LHCN-M2 (cell line): ENCODE results near the gene ARHGAP10. TPM values are rescaled to one million over a fixed set of nuclear protein-coding genes. Genes with fewer than 3 reads are reported as not detected.
A peak's percentile ranks its signal among the peaks of the same experiment; 100 is the strongest.

Experiments used
- DNase-seq: peaks from one replicate; pipeline ENCODE4 v3.0.0-alpha.2; 2012; ENCODE audit warnings: low read depth
- total RNA-seq: library from RNA; depleted of rRNA; stranded (reverse); fragments of >200 nt; gene quantifications from 2 replicates; pipeline ENCODE4 v1.2.3, GENCODE V29; 2014

The ARHGAP10 gene
- total RNA-seq, 1 experiment from 2014 or later, result 28.9 TPM

- no peak for DNase-seq
These were observed 212.4 kb downstream of the ARHGAP10 start for GRCh38 chr4:147944249-147944648.

DNA sequence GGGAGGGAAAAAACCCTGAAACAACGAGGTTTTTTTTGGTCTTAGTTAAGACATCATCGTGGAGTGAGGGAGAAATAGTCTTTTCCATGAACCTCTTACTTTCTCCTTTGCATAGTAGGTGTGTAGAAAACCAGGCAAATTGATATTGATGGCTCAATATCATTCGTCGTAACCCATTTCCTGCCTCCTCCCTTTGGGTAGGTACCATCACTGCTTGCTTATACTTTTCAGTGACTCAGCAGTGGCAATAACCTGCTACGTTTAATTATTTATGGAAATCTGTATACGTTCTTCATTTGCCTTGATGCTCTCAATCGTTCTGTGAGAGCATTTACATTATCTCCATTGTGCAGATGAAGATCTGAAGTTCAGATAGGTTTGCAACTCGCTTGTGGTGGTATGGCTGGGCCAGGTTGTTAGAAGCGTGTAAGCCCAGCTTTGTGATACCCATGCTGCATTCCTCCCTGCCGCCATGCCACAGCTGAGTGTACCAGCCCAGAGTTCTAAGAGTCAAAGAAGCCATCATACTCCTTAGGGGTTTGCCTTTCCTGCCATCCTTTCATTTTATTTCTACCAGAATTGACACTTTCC lies 212.9 kb downstream of the ARHGAP10 start:
- no peak for DNase-seq

DNA sequence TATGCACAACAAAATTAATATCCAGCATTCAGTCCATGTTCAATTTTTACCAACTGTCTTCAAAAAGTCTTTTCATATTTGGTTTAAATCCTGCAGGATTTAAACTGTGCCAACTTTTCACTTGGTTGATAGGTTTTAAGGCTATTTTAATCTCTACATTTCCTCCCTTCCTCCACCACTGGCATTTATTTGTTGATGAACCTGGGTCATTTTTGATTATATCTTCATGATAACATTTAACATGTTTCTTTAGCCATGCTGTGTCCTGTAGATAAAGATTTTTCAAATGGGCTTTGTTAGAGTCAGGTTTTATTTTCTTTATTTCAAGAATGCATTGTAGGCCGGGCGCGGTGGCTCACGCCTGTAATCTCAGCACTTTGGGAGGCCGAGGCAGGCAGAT lies 216.4 kb downstream of the ARHGAP10 start:
- DNase-seq, result no peak

DNA sequence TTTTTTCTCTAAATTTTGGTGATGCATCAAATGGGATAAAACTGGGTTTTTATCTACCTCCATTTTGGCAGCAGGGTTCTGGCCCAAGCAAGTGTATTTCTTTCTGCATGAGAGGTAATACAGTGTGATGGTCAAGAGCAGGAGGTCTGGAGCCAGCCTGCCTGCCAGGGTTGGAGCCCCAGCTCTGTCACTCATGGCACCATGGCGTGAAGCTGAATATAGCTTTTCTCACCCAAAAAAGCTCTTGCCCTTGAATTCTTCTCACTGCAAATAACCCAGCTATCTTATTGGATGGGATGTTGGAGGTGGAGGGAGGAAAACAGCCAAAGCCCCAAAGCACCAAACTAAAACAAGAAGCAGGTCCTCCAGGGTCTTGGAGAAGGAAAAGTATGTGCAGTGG lies 218.4 kb downstream of the ARHGAP10 start:
- DNase-seq, result no peak

DNA sequence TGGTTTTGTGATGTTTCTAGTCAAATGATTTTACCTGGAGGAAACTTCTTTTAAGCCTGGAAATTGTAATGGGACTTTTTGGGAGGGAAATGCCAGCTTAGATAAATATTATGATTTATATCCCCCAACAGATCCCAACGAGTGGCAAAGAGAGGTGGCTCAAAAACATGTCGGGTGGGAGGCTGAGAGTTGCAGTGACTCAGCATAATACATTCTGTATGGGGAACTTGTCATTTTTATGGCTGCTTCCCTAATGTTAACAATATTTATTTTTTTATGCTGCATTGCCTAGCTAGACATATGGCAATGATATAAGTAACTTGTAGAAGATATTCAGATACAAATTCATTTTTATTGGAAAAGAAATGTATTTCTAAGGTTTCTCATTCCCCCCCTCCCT lies 219.0 kb downstream of the ARHGAP10 start:
- DNase-seq, result no peak

DNA sequence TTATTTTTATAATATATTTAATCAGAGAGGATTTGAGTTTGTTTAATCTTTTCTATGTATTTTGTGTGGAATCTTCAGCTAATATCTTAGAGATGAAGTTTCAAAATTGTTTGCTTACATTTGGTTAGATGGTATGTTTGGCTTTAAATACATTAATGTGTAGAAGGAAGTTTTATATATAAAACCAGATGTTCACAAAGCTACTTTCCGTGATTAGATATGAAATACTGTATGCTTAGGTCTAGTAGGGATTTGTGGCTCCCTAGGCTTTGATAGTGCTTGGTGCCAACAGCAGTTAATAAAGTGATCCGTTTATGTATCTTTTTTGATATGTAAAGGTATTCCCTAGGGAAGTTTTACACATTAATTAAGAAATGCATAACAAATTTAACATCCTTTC lies 223.0 kb downstream of the ARHGAP10 start:
- DNase-seq, result no peak

- DNase-seq, result no peak
These were observed 224.1 kb downstream of the ARHGAP10 start for GRCh38 chr4:147955827-147956558.

GRCh38 chr4:147957446-147957845 lies 225.6 kb downstream of the ARHGAP10 start:
- DNase-seq, result no peak

GRCh38 chr4:147958057-147958456 lies 226.2 kb downstream of the ARHGAP10 start:
- no peak for DNase-seq

DNA sequence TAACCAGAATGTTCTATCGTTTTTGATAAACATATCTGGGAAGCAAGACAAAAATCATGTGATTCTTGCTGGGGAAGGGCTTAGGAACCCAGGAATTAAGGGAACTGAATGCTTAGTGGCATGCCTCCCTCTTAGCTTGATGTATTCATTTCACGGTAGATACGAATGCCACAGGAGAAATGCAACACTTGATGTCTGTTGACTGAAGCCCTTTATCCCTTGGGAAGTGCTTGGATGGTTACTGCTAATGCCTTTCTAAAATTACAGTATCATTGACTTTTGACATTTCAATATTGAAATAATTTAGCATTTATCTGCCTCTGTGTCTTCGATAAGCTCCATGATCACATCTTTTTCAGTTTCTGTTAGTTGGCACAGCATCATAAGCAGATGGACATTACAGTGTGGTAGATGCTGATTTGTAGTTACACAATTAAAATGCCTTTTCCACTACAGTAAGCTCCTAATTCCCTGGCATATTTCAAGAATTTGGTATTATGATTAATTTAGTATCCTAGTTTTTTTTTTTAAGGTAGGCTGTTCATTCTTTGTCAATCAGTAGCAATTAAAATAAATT lies 226.7 kb downstream of the ARHGAP10 start:
- DNase-seq, result no peak

- no peak for DNase-seq
These were observed 229.1 kb downstream of the ARHGAP10 start for GRCh38 chr4:147960971-147961370.

GRCh38 chr4:147963839-147964238 lies 232.0 kb downstream of the ARHGAP10 start:
- DNase-seq, result no peak

- no peak for DNase-seq
These were observed 232.5 kb downstream of the ARHGAP10 start for GRCh38 chr4:147964266-147964880.

DNA sequence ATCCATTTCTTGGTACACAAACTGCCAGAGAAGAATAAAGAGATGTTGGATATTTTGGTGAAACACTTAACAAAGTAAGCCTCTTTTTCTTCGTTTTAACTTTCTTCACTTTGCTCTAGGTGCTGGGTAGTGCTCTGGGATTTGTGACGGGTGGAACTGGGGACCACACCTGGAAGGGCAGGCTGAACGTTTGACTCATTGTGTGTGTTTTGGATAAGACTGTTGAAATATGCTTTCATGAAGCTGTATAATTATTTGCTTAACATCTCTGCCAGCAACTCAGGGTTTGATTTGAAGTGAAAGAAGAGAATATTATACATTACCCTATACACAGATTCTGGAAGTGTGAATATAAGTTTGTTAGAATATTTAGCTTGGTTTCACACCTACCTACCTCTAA lies 233.2 kb downstream of the ARHGAP10 start:
- DNase-seq, result no peak

DNA sequence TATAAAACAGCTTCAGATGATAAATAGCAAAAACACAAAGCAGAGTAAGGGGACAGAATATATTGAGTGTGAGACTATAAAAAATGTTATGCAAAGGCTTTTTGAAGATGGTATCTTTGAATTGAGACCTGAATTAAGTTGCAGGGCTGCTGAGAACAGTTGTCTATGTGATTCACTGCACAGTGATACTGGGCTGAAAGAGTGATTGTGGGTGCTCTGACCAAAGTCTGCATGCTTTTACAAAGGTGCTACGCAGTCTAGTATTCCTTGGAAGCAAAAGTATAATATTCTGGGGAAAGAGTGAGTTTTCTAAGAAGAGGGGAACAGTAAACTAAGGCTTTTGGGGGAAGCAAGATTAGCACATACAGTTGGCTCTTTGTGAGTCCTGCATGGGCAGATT lies 234.0 kb downstream of the ARHGAP10 start:
- DNase-seq, result no peak

- no peak for DNase-seq
These were observed 236.8 kb downstream of the ARHGAP10 start for GRCh38 chr4:147968641-147969040.

DNA sequence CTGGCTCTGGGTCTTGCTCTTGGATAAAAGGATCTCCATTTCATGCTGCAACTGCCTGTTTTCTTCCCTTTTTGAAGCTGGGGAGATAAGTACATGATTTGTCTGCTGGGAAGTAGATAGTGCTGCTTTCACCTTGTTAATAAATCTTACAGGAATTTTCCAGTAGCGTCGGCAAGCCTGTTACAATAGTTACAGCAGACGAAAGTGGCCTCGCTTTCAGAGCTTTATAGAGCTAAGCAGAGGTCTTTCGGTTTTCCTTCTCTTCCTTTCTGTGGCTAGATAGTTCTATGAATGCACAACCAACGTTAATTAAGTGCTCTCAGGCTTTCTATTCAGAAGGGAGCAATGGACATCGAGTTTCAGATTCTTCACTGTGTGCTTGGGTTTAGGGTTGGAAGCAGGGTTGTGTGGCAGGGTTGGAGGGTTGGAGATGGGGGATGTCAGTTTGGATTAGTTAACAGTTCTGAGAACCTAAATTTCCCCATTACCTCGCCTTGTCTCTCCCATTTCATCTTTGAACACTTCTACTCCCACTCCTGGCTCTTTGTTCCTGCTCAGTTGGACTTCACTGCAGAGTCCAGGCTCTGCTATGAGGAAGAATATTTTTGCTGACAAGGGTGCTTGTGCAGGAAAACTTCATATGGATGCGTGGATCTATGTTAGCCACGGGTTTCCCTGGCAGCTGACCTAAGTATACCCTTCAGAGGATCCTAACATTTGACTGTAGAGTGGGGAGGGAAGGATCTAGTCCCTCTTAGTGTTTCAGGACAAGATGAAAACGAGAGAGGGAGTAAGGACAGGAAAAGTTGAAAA lies 237.9 kb downstream of the ARHGAP10 start:
- no peak for DNase-seq

GRCh38 chr4:147971116-147971515 lies 239.2 kb downstream of the ARHGAP10 start:
- no peak for DNase-seq

- DNase-seq, result peak; percentile 31
These were observed 243.4 kb downstream of the ARHGAP10 start for GRCh38 chr4:147975325-147975724.

DNA sequence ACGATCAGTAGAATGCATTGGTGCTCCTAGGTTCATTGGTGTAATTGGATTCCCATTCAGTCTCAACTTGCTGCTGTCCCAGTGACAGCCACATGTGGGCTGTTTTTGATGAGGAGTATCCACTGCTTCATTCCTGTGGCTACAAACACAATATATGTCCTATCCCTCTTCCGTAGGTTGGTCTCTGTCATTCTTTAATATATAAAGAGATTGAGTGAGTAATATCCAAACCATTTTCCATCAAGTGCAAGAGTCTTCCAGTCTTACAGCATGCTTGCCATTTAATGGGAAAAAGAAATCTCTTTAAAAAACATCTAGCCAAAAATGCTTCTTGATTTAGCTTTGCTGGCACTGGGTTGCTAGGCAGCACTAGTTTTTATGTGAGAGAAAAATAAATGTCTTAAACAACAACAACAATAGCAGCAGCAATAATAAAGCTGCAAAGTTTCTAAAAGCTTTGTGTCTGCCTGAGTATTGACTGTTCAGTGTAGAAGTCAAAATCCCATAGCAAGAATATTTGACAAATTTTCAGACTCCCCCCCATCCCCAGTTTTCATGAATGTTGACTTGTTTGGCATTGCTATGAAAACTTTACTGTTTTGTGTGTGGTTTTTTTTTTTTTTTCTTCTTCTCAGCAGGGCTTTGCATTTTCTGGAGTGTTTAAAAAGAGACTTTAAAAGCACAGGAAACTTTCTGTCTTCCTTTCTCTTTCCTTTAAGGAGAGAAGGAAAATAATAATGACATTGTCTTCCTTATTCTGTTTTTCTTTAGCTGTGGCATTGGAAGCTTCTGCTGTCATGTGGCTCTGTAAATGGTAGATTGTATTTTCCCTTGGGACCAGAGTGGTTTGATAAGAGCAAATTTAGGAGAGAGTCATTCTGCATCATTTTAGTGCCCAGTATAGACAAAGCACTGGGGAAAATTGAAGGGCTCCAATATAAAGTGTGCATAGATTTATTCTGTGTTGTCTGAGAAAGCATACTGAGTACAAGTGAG lies 244.3 kb downstream of the ARHGAP10 start:
- DNase-seq, result peak; percentile 55

GRCh38 chr4:147980586-147980985 lies 248.7 kb downstream of the ARHGAP10 start:
- DNase-seq, result no peak
